Activated gamma-delta T cell treated with Interleukin-2 at 50 U/mL for 16 hours (primary cell): Measurements from ENCODE around the gene OPRD1.
"Not testable (repeated sequence)": the region's sequence is repeated elsewhere in the genome, so short reads cannot be mapped to it uniquely, and the experiment has no call there.

Source experiments
- DNase-seq: peaks from one replicate; pipeline ENCODE4 v3.0.0-alpha.2; 2020

Gene OPRD1

GRCh38 chr1:28853093-28853742, 41.2 kb downstream of the OPRD1 start:
- no peak for DNase-seq

DNA sequence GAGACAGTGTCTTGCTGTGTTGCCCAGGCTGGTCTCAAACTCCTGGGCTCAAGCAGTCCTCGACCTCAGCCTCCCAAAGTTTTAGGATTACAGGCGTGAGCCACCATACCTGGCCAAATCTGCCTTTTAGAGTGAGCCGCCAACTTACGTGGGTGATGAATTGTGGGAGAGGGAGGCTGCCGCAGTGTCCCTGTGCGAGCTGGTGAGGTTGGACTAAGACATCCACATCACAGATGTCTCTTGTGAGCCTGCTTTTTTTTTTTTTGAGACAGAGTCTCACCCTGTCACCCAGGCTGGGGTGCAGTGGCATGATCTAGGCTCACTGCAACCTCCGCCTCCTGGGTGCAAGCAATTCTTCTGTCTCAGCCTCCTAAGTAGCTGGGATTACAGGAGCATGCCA, 42.4 kb downstream of the OPRD1 start:
- not testable (repeated sequence) for DNase-seq

GRCh38 chr1:28855046-28855445, 43.1 kb downstream of the OPRD1 start:
- DNase-seq = no peak

- no peak for DNase-seq
Observed at GRCh38 chr1:28855469-28855951, 43.5 kb downstream of the OPRD1 start.

DNA sequence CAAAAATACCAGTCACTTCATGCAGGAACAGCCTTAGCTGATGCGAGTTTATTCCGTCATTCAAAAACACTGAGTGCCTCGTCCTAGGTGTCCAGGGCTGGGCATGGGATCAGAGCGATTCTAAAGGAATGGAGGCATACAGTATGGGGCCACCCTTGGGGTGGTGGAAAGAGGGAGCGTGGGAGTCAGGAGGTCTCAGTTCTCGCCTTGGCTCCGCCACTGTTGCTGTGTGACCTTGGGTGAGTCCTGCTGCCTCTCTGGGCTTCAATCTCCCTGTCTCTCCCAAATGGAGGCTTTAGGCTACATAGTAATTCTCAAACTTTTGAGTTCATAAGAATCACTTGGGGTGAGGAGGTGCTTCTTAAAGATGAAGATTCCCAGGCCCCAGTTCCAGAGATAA, 44.0 kb downstream of the OPRD1 start:
- DNase-seq = no peak

DNA sequence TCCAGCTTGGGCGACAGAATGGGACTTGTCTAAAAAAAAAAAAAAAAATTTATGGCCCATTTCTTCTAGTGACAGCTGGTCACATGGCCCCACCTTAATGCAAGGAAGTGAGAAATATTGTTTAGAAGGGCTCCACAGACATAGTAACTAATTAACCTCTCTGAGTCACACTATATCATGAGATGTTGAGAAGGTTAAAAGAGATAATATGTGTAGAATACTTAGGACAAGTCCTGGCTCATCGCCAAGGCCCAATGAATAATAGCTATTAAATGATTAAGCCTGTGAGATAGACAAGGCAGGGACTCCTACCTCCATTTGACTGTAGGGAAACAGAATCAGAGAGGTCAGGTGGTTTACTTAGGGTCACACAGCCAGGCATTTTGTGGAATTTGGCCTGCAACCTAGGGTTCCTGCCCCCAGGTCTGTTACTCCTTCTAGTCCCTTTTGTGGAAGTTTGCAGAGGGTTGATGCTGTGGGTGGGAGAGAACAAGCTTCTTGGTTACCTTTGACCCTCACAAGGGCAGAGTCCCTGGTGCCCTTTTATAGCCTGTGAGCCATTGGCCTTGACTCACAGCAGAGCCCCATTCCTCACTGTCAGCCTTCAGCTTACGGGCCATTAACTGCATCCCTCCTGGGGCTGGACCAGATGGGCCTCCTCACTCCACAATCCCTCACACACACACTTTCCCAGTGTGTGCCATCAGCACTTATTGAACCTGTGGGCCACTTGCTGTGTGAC, 48.5 kb downstream of the OPRD1 start:
- DNase-seq = no peak

DNA sequence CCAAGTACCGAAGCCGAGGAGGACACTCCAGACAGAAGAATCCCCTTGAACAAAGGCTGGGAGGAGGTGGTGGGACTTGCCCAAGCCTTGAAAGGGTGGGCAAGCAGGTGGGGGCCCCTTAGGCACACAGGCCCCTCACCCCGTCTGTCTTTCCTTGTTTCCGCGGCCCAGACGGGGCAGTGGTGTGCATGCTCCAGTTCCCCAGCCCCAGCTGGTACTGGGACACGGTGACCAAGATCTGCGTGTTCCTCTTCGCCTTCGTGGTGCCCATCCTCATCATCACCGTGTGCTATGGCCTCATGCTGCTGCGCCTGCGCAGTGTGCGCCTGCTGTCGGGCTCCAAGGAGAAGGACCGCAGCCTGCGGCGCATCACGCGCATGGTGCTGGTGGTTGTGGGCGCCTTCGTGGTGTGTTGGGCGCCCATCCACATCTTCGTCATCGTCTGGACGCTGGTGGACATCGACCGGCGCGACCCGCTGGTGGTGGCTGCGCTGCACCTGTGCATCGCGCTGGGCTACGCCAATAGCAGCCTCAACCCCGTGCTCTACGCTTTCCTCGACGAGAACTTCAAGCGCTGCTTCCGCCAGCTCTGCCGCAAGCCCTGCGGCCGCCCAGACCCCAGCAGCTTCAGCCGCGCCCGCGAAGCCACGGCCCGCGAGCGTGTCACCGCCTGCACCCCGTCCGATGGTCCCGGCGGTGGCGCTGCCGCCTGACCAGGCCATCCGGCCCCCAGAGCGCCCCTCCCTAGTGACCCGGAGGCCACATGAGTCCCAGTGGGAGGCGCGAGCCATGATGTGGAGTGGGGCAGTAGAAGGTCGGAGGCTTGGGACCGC, 50.8 kb downstream of the OPRD1 start:
- no peak for DNase-seq

GRCh38 chr1:28864695-28865094, 52.7 kb downstream of the OPRD1 start:
- no peak for DNase-seq

- DNase-seq = no peak
Observed at GRCh38 chr1:28865997-28866650, 54.2 kb downstream of the OPRD1 start.

DNA sequence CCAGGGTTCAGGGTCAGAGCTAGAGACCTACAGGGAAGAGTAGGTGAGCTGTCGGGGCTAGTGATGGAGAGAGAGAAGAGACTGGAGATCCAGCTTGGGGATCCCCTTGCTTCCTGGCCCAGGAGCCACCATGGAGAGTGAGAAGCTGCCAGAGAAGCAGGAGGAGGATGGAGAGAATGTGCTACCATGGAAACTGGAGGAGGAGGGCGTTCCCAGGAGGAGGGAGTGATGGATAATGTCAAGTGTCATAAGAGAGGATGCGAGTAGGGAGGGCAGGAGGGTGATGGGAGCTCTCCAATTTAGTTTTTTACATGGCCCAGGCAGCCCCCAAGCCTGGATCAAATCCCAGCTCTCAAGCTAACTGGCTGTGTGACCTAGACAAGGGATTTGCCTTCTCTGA, 55.9 kb downstream of the OPRD1 start:
- no peak for DNase-seq

GRCh38 chr1:28869952-28870351, 58.0 kb downstream of the OPRD1 start:
- DNase-seq = no peak

GRCh38 chr1:28871631-28872401, 59.8 kb downstream of the OPRD1 start:
- no peak for DNase-seq

DNA sequence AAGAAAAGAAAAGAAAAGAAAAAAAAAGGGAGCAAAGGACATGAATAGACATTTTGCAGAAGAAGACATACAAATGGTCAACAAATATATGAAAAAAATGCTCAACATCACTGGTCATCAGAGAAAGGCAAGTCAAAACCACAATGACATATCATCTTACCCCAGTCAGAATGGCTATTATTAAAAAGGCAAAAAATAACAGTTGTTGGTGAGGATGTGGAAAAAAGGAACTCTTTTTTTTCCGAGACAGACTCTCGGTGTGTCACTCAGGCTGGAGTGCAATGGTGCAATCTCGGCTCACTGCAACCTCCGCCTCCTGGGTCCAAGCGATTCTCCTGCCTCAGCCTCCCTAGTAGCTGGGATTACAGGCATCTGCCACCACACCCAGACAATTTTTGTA, 63.2 kb downstream of the OPRD1 start:
- DNase-seq = not testable (repeated sequence)

DNA sequence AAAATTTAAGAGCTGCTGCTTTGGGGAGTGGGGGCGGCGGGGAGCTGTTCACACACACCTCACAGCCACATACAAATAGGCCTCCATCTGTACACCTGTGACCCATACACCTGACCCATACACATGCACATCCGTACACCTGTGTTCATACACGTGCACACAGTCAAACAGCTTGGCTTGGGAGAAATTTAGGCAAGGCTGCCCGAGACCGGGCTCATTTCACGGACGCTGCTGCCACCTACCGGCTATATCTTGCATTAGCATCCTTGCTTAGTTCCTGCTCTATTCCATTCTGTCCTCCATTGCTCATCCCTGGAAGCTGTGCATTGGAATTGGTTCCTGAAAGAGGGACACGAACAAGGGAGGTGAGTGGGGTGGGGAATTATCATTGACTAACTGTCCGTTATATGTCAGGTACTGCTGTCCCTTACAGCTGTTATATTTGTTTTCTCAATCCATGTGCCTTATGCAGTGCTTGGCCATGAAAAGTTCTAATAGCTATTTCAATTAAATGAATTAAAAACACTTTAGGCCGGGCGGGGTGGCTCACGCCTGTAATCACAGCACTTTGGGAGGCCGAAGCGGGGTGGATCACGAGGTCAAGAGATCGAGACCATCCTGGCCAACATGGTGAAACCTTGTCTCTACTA, 65.3 kb downstream of the OPRD1 start:
- DNase-seq = peak; percentile 74

GRCh38 chr1:28878796-28879195, 66.8 kb downstream of the OPRD1 start:
- DNase-seq = no peak

- DNase-seq = peak; percentile 76
Observed at GRCh38 chr1:28882009-28882628, 70.1 kb downstream of the OPRD1 start.

DNA sequence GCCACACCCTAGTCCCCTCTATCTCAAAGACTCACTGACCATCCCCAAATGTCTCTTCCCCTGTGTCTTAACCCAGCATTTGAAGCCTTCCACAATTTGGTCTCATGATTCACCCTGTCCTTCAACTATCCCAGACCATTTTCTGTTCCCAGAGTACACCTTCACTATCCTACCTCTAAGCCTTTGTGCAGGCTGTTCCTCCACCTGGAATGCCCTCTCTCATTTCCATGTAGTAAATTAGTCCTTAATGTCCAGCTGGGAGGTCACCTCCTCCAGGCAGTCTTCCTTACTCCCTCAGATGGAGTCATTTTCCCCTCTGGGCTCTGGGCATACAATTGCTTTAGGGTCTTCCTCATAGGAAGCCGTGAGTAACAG, 71.3 kb downstream of the OPRD1 start:
- no peak for DNase-seq

GRCh38 chr1:28885472-28885877, 73.5 kb downstream of the OPRD1 start:
- DNase-seq = no peak

DNA sequence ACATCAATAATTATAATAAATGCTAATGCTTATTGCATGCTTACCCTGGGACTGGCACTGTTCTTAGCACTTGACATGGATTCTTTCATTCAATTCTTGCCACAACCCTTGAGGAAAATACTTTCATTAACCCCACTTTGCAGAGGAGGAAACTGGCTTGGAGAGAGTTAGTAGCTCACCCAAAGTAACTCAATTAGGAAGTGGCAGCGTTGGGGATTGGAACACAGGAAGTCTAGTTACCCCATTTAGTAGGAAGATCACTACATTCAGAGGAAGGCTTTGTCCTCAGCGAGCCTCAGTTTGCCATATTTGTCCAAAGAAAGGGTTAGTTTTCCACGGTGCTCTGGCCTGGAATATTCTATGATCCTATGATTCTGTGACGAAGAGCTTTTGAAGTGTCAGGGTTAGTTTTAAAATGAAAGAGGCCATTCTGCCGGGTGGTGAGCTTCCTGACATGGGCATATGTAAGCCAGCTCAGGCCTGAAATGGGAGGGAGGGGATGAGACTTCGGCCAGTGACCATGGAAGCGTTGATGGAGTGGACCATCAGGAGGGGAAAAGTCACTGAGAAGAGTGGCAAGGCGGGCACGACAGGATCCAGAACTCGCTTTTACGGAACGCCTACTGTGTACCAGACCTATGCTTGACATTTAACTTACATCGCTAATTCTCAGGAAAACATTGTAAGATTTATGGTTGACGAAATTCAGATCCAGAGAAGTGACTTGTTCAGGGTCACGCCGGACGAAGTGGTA, 74.2 kb downstream of the OPRD1 start:
- no peak for DNase-seq

GRCh38 chr1:28886731-28887418, 74.9 kb downstream of the OPRD1 start:
- DNase-seq = peak; percentile 84
